Liver (tissue), 6 donors: ENCODE results near the gene LRRC47. TPM values are rescaled to one million over a fixed set of nuclear protein-coding genes. Genes with fewer than 3 reads are reported as not detected.

Experiments used
- EGR1 ChIP-seq, 2 donors: IDR thresholded peaks; 2 replicates each; pipeline ENCODE4 v1.6.1; 2016 to 2018; ENCODE audit warnings: antibody characterized with exemption in 2 of 2, low read depth in 2 of 2
- FOXA2 ChIP-seq: IDR thresholded peaks from 2 replicates; pipeline ENCODE4 v1.6.1; 2016; ENCODE audit warnings: antibody characterized with exemption
- HNF4A ChIP-seq, 2 donors: conservative IDR thresholded peaks; 2 replicates each; pipeline ENCODE4 v1.6.1; 2016; ENCODE audit warnings: antibody characterized with exemption in 2 of 2, mild to moderate bottlenecking in 2 of 2
- HNF4G ChIP-seq: IDR thresholded peaks from 2 replicates; pipeline ENCODE4 v1.6.1; 2016; ENCODE audit warnings: antibody characterized with exemption
- NR2F2 ChIP-seq: IDR thresholded peaks from 2 replicates; pipeline ENCODE4 v1.6.1; 2016; ENCODE audit warnings: antibody characterized with exemption
- RAD21 ChIP-seq, 2 donors: IDR thresholded peaks; 2 replicates each; pipeline ENCODE4 v1.6.1; 2016; ENCODE audit warnings: antibody characterized with exemption in 2 of 2, mild to moderate bottlenecking in 2 of 2
- RXRA ChIP-seq, 2 donors: IDR thresholded peaks; 2 replicates each; pipeline ENCODE4 v1.6.1; 2017 to 2018; ENCODE audit warnings: antibody characterized with exemption in 2 of 2, mild to moderate bottlenecking in 1 of 2
- SP1 ChIP-seq: IDR thresholded peaks from 2 replicates; pipeline ENCODE4 v1.6.1; 2018; ENCODE audit warnings: antibody characterized with exemption, mild to moderate bottlenecking
- TAF1 ChIP-seq: conservative IDR thresholded peaks from 2 replicates; pipeline ENCODE4 v1.6.1; 2016; ENCODE audit warnings: antibody characterized with exemption, mild to moderate bottlenecking
- polyA plus RNA-seq, 2 donors: library from polyadenylated mRNA; stranded (reverse) in 1 of 2; unstranded in 1 of 2; fragments of 200-250 nt in 1 of 2; fragments of >200 nt in 1 of 2; fragmentation: Nextera tagmentation in 1 of 2; extraction: Ambion mirVana in 1 of 2; gene quantifications; one replicate each; pipeline versions ENCODE4 v1.2.1 to v1.2.3, GENCODE V29; 2013 to 2015
- small RNA-seq: library from RNA; depleted of rRNA; stranded (forward); fragments of <200 nt; gene quantifications from one replicate; pipeline ENCODE3, GENCODE V24; 2014
- total RNA-seq, 2 donors: library from RNA; depleted of rRNA; stranded (reverse); fragments of >200 nt; gene quantifications; one replicate each; pipeline ENCODE4 v1.2.3, GENCODE V29; 2014
- TF ChIP-seq, protein P1 (sequence below): fragments of 150-350 bp; IDR thresholded peaks from 2 replicates; pipeline ENCODE4 v1.5.1; 2017; ENCODE audit warnings: improper control_type of control experiment, low read depth, low read length; ENCODE audit not compliant: missing input control
- TF ChIP-seq, protein P2 (sequence below): IDR thresholded peaks from 2 replicates; pipeline ENCODE4 v1.6.1; 2016; ENCODE audit warnings: antibody characterized with exemption
- donor health status: healthy.
- donor health status: healthy.
- donor health status: healthy.

LRRC47 gene
- total and polyA plus RNA-seq, 4 donors: 8.7 to 23.8 (median 15.4) TPM

DNA sequence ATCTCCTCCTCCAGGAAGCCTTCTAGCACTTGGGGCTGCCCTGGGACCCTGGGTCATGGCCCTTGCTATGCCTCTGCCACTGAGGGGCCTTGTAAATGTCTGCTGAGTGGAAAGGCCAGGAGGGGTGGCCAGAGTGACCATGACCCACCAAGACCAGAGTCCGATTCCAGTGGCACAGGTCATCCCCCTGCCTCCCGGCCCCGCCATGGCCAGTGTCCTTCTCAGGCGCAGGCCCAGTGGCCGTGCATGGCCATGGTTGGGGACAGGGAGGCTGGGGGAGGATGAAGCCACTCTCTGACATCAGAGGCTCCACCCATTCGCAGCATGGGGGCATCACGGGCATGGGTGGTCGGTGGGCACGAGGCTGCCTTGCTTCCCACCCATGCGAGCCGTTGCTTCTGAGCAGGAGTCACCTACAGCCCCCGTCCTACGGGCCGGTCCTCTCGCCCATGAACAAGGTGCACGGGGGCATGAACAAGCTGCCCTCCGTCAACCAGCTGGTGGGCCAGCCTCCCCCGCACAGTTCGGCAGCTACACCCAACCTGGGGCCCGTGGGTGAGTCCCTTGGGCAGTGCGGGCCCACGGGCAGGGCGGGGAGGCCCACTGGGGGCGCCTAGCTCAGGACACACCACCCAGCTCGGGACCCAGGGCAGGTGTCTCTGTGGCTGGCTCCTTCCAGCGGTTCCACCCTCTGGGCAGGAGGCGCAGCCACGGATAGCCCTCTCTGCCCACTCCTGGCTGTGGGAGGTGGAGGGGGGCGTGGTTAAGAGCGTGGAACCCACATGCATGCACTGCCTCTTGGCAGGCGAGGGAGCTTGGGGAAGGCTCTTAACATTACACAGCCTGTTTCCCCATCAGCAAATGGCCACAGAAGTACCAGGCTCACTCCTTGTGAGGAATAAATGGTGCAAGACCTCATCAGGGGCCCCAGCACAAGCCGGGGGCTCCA is 66.4 kb downstream of the LRRC47 start (continued):
- TF ChIP-seq, protein P1, sequence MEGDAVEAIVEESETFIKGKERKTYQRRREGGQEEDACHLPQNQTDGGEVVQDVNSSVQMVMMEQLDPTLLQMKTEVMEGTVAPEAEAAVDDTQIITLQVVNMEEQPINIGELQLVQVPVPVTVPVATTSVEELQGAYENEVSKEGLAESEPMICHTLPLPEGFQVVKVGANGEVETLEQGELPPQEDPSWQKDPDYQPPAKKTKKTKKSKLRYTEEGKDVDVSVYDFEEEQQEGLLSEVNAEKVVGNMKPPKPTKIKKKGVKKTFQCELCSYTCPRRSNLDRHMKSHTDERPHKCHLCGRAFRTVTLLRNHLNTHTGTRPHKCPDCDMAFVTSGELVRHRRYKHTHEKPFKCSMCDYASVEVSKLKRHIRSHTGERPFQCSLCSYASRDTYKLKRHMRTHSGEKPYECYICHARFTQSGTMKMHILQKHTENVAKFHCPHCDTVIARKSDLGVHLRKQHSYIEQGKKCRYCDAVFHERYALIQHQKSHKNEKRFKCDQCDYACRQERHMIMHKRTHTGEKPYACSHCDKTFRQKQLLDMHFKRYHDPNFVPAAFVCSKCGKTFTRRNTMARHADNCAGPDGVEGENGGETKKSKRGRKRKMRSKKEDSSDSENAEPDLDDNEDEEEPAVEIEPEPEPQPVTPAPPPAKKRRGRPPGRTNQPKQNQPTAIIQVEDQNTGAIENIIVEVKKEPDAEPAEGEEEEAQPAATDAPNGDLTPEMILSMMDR: no peak
- TF ChIP-seq HNF4G: no peak
- no peak for TF ChIP-seq HNF4A (conservative IDR thresholded peaks at IDR 0.05)
- no peak for TF ChIP-seq NR2F2
- no peak for TF ChIP-seq EGR1 (IDR thresholded peaks at IDR 0.05; ENCODE audit: low read depth in 2 of 2)
- no peak for TF ChIP-seq RXRA (IDR thresholded peaks at IDR 0.05)
- no peak for TF ChIP-seq RAD21 (IDR thresholded peaks at IDR 0.05)
- TF ChIP-seq SP1: no peak
- TF ChIP-seq, protein P2, sequence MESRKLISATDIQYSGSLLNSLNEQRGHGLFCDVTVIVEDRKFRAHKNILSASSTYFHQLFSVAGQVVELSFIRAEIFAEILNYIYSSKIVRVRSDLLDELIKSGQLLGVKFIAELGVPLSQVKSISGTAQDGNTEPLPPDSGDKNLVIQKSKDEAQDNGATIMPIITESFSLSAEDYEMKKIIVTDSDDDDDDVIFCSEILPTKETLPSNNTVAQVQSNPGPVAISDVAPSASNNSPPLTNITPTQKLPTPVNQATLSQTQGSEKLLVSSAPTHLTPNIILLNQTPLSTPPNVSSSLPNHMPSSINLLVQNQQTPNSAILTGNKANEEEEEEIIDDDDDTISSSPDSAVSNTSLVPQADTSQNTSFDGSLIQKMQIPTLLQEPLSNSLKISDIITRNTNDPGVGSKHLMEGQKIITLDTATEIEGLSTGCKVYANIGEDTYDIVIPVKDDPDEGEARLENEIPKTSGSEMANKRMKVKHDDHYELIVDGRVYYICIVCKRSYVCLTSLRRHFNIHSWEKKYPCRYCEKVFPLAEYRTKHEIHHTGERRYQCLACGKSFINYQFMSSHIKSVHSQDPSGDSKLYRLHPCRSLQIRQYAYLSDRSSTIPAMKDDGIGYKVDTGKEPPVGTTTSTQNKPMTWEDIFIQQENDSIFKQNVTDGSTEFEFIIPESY: no peak
- TF ChIP-seq FOXA2: no peak
- TF ChIP-seq TAF1: no peak

Small RNA genes within 50 kb of the gene (small RNA-seq; reads per million reads assigned to genes)
- gene RF02197 (not detected), gene RN7SL574P (not detected)

Other genes starting within 250 kb of the LRRC47 start
- gene MEGF6, start 185.0 kb downstream of the LRRC47 start, total RNA-seq: 10 to 100 TPM in 1 of 2 donors, 1 to 10 TPM in 1; 4.6 to 11.0 TPM
- 1 to 10 TPM; 1.3 to 3.4 TPM for gene MEGF6, start 185.0 kb downstream of the LRRC47 start, polyA plus RNA-seq
- gene TPRG1L, start 171.5 kb downstream of the LRRC47 start, total RNA-seq: 10 to 100 TPM; 29.3 to 42.5 TPM
- gene TPRG1L, start 171.5 kb downstream of the LRRC47 start, polyA plus RNA-seq: 10 to 100 TPM; 45.3 to 51.0 TPM
- 10 to 100 TPM; 10.7 to 14.6 TPM for gene WRAP73, start 146.4 kb downstream of the LRRC47 start, total RNA-seq
- 1 to 10 TPM; 7.6 to 9.4 TPM for gene WRAP73, start 146.4 kb downstream of the LRRC47 start, polyA plus RNA-seq
- under 1 TPM; 0.08 to 0.19 TPM for gene TP73, start 144.0 kb downstream of the LRRC47 start, total RNA-seq
- under 1 TPM; 0.18 to 0.29 TPM for gene TP73, start 144.0 kb downstream of the LRRC47 start, polyA plus RNA-seq
- gene CCDC27, start 44.0 kb downstream of the LRRC47 start, total RNA-seq: not detected
- gene CCDC27, start 44.0 kb downstream of the LRRC47 start, polyA plus RNA-seq: not detected
- gene SMIM1, start 23.7 kb downstream of the LRRC47 start, total RNA-seq: 10 to 100 TPM in 1 of 2 donors, 1 to 10 TPM in 1; 1.8 to 82.9 TPM
- gene SMIM1, start 23.7 kb downstream of the LRRC47 start, polyA plus RNA-seq: 10 to 100 TPM in 1 of 2 donors, 1 to 10 TPM in 1; 9.0 to 11.5 TPM
- 10 to 100 TPM in 1 of 2 donors, 1 to 10 TPM in 1; 9.1 to 23.2 TPM for gene CEP104, start 60.7 kb upstream of the LRRC47 start, total RNA-seq
- 10 to 100 TPM in 1 of 2 donors, 1 to 10 TPM in 1; 7.5 to 14.9 TPM for gene CEP104, start 60.7 kb upstream of the LRRC47 start, polyA plus RNA-seq
- gene DFFB, start 61.0 kb upstream of the LRRC47 start, total RNA-seq: 1 to 10 TPM; 4.2 to 6.1 TPM
- 1 to 10 TPM in 1 of 2 donors, under 1 TPM in 1; 0.92 to 1.6 TPM for gene DFFB, start 61.0 kb upstream of the LRRC47 start, polyA plus RNA-seq
- gene C1orf174, start 103.8 kb upstream of the LRRC47 start, total RNA-seq: 10 to 100 TPM; 15.9 to 17.0 TPM
- gene C1orf174, start 103.8 kb upstream of the LRRC47 start, polyA plus RNA-seq: 10 to 100 TPM; 10.4 to 11.8 TPM